Nephron (organoid): ENCODE results near the gene YAF2.
A peak's percentile ranks its signal among the peaks of the same experiment; 100 is the strongest.

ENCODE experiments used
- H3K27ac Mint-ChIP-seq, 3 experiments: 2 replicates each; pipeline ENCODE4 v1.8.0; 2020; ENCODE audit warnings: mixed read lengths in 3 of 3, mild to moderate bottlenecking in 2 of 3, moderate library complexity in 1 of 3
- H3K27me3 Mint-ChIP-seq: 2 replicates; pipeline ENCODE4 v1.8.0; 2021; ENCODE audit warnings: low read depth, mild to moderate bottlenecking, moderate library complexity, mixed read lengths
- H3K36me3 Mint-ChIP-seq: 2 replicates; pipeline ENCODE4 v1.8.0; 2020; ENCODE audit warnings: low read depth, mixed read lengths
- H3K4me1 Mint-ChIP-seq: 2 replicates; pipeline ENCODE4 v1.8.0; 2020; ENCODE audit warnings: mixed read lengths
- H3K4me3 Mint-ChIP-seq, 3 experiments: 2 replicates each; pipeline ENCODE4 v1.8.0; 2020; ENCODE audit warnings: mild to moderate bottlenecking in 3 of 3, mixed read lengths in 3 of 3, moderate library complexity in 2 of 3
- H3K9me3 Mint-ChIP-seq: 2 replicates; pipeline ENCODE4 v1.8.0; 2020; ENCODE audit warnings: mixed read lengths
- CTCF ChIP-seq, 3 experiments: fragments of 200-600 bp; sonication (generic); IDR thresholded peaks; one replicate each; pipeline ENCODE4 v1.5.0; 2021; ENCODE audit warnings: antibody characterized with exemption in 3 of 3; ENCODE audit not compliant: unreplicated experiment in 3 of 3

YAF2 gene

GRCh38 chr12:42187799-42188198 is 50.2 kb downstream of the YAF2 start:
- TF ChIP-seq CTCF (IDR thresholded peaks at IDR 0.05; ENCODE audit: unreplicated experiment in 3 of 3): no peak
- peaks cover 10% of the 10 kb centered on the region for H3K4me1 Mint-ChIP-seq
- H3K4me3 Mint-ChIP-seq: no peak overlapping the region
- no peak overlapping the region for H3K27ac Mint-ChIP-seq
- H3K27me3 Mint-ChIP-seq: no peaks in the 10 kb centered on the region
- no peaks in the 10 kb centered on the region for H3K9me3 Mint-ChIP-seq
- peaks cover 20% of the 10 kb centered on the region for H3K36me3 Mint-ChIP-seq

- Mint-ChIP-seq H3K27me3 (no peaks in the 10 kb centered on the region), H3K4me1 (peaks cover 10% of the 10 kb centered on the region), H3K27ac (no peak overlapping the region), H3K36me3 (peaks cover 21% of the 10 kb centered on the region), H3K4me3 (no peak overlapping the region), H3K9me3 (no peaks in the 10 kb centered on the region)
- TF ChIP-seq CTCF (IDR thresholded peaks at IDR 0.05; ENCODE audit: unreplicated experiment in 3 of 3): no peak
Observed at GRCh38 chr12:42186793-42187192, 51.3 kb downstream of the YAF2 start.

GRCh38 chr12:42182394-42182793 is 55.7 kb downstream of the YAF2 start:
- Mint-ChIP-seq H3K4me3 (no peak overlapping the region), H3K36me3 (peaks cover 42% of the 10 kb centered on the region), H3K4me1 (peaks cover 10% of the 10 kb centered on the region), H3K27me3 (no peaks in the 10 kb centered on the region), H3K9me3 (peaks cover 4% of the 10 kb centered on the region), H3K27ac (no peak overlapping the region)
- TF ChIP-seq CTCF (IDR thresholded peaks at IDR 0.05; ENCODE audit: unreplicated experiment in 3 of 3): no peak

GRCh38 chr12:42180990-42181596 is 57.0 kb downstream of the YAF2 start:
- Mint-ChIP-seq H3K9me3 (peaks cover 14% of the 10 kb centered on the region), H3K36me3 (peaks cover 55% of the 10 kb centered on the region), H3K27me3 (no peaks in the 10 kb centered on the region), H3K4me3 (no peak overlapping the region), H3K4me1 (peaks cover 10% of the 10 kb centered on the region), H3K27ac (peak overlapping the region; percentile 3 to 29 (median 14))
- TF ChIP-seq CTCF (IDR thresholded peaks at IDR 0.05; ENCODE audit: unreplicated experiment in 3 of 3): no peak

- H3K4me1 Mint-ChIP-seq: peaks cover 1% of the 10 kb centered on the region
- no peak for TF ChIP-seq CTCF (IDR thresholded peaks at IDR 0.05; ENCODE audit: unreplicated experiment in 3 of 3)
- H3K9me3 Mint-ChIP-seq: peaks cover 22% of the 10 kb centered on the region
- H3K27ac Mint-ChIP-seq: no peak overlapping the region
- peaks cover 59% of the 10 kb centered on the region for H3K36me3 Mint-ChIP-seq
- no peaks in the 10 kb centered on the region for H3K27me3 Mint-ChIP-seq
- H3K4me3 Mint-ChIP-seq: no peak overlapping the region
Observed at GRCh38 chr12:42178101-42178500, 59.9 kb downstream of the YAF2 start.

- H3K9me3 Mint-ChIP-seq: peaks cover 22% of the 10 kb centered on the region
- no peak overlapping the region for H3K4me3 Mint-ChIP-seq
- no peak overlapping the region for H3K27ac Mint-ChIP-seq
- TF ChIP-seq CTCF (IDR thresholded peaks at IDR 0.05; ENCODE audit: unreplicated experiment in 3 of 3): no peak
- H3K36me3 Mint-ChIP-seq: peaks cover 61% of the 10 kb centered on the region
- no peaks in the 10 kb centered on the region for H3K4me1 Mint-ChIP-seq
- H3K27me3 Mint-ChIP-seq: no peaks in the 10 kb centered on the region
Observed at GRCh38 chr12:42174978-42175377, 63.1 kb downstream of the YAF2 start.
